WTC11 (cell line): ENCODE measurements around the gene KRCC1. TPM values are rescaled to one million over a fixed set of nuclear protein-coding genes. Genes with fewer than 3 reads are reported as not detected.
A peak's percentile ranks its signal among the peaks of the same experiment; 100 is the strongest.
"Not testable (repeated sequence)": the region's sequence is repeated elsewhere in the genome, so short reads cannot be mapped to it uniquely, and the experiment has no call there.

ENCODE experiments used
- ATAC-seq: fragments of 200-7000 bp; cut with Tn5 transposase; 2 replicates; pipeline ENCODE4 v1.10.0; 2021; ENCODE audit warnings: mild to moderate bottlenecking, moderate library complexity
- CTCF ChIA-PET: fragments of 300-600 bp; sonication (Branson Sonifier 250); formaldehyde crosslinking; loops from one replicate; lab custom pipeline; 2021; ENCODE audit warnings: antibody characterized with exemption; lab: Charles Lee
- POLR2A ChIA-PET: fragments of 350-600 bp; sonication (Branson Sonifier 250); formaldehyde crosslinking; loops from one replicate; lab custom pipeline; 2021; ENCODE audit warnings: antibody characterized with exemption; lab: Charles Lee
- DNase-seq: peaks from one replicate; pipeline ENCODE4 v3.0.0; 2021; ENCODE audit warnings: low spot score
- H3K27ac Mint-ChIP-seq: 2 replicates; pipeline ENCODE4 v1.8.0; 2021; ENCODE audit warnings: mixed read lengths
- H3K27me3 Mint-ChIP-seq: 2 replicates; pipeline ENCODE4 v1.8.0; 2021; ENCODE audit warnings: low read depth, mild to moderate bottlenecking, moderate library complexity, mixed read lengths
- H3K36me3 Mint-ChIP-seq: 2 replicates; pipeline ENCODE4 v1.8.0; 2021; ENCODE audit warnings: mixed read lengths
- H3K4me1 Mint-ChIP-seq: 2 replicates; pipeline ENCODE4 v1.8.0; 2022; ENCODE audit warnings: mixed read lengths
- H3K4me3 Mint-ChIP-seq: 2 replicates; pipeline ENCODE4 v1.8.0; 2021; ENCODE audit warnings: mild to moderate bottlenecking, moderate library complexity, mixed read lengths
- H3K9me3 Mint-ChIP-seq: 2 replicates; pipeline ENCODE4 v1.8.0; 2021; ENCODE audit warnings: mixed read lengths
- ATF1 ChIP-seq: sonication (generic); formaldehyde crosslinking; IDR thresholded peaks from 2 replicates; pipeline ENCODE4 v1.8.1; 2023; ENCODE audit warnings: mild to moderate bottlenecking, moderate library complexity, missing genetic modification reagents
- CREB1 ChIP-seq: sonication (generic); formaldehyde crosslinking; IDR thresholded peaks from 2 replicates; pipeline ENCODE4 v1.8.0; 2023; ENCODE audit warnings: mild to moderate bottlenecking, missing genetic modification reagents
- CREM ChIP-seq: sonication (generic); formaldehyde crosslinking; IDR thresholded peaks from 2 replicates; pipeline ENCODE4 v1.8.1; 2022; ENCODE audit warnings: mild to moderate bottlenecking, missing genetic modification reagents, moderate library complexity
- E2F4 ChIP-seq: sonication (generic); formaldehyde crosslinking; IDR thresholded peaks from 2 replicates; pipeline ENCODE4 v1.8.1; 2022; ENCODE audit warnings: low read depth, mild to moderate bottlenecking, moderate library complexity, missing genetic modification reagents, borderline replicate concordance
- ELF4 ChIP-seq: sonication (generic); formaldehyde crosslinking; IDR thresholded peaks from 2 replicates; pipeline ENCODE4 v1.8.1; 2022; ENCODE audit warnings: low read depth, mild to moderate bottlenecking, moderate library complexity, missing genetic modification reagents
- EMX1 ChIP-seq: fragments of 250-450 bp; sonication (Bioruptor Pico); IDR thresholded peaks from 2 replicates; pipeline ENCODE4 v1.8.0; 2021; ENCODE audit warnings: mild to moderate bottlenecking
- FOXJ3 ChIP-seq: sonication (generic); formaldehyde crosslinking; IDR thresholded peaks from 2 replicates; pipeline ENCODE4 v1.9.0; 2021; ENCODE audit warnings: missing genetic modification reagents, mild to moderate bottlenecking, borderline replicate concordance
- GRHL2 ChIP-seq: fragments of 250-450 bp; sonication (Bioruptor Pico); IDR thresholded peaks from 2 replicates; pipeline ENCODE4 v1.8.0; 2022; ENCODE audit warnings: mild to moderate bottlenecking, moderate library complexity; ENCODE audit not compliant: insufficient replicate concordance, severe bottlenecking
- GTF2I ChIP-seq: fragments of 250-450 bp; sonication (Bioruptor Pico); conservative IDR thresholded peaks from 2 replicates; pipeline ENCODE4 v1.4.0; 2021; ENCODE audit warnings: mild to moderate bottlenecking
- HMGA2 ChIP-seq: fragments of 250-450 bp; sonication (Bioruptor Pico); IDR thresholded peaks from 2 replicates; pipeline ENCODE4 v1.4.0; 2021; ENCODE audit warnings: mild to moderate bottlenecking, moderate library complexity
- JUN ChIP-seq: sonication (generic); formaldehyde crosslinking; IDR thresholded peaks from 2 replicates; pipeline ENCODE4 v1.8.0; 2023; ENCODE audit warnings: mild to moderate bottlenecking, missing genetic modification reagents
- MLX ChIP-seq: sonication (generic); formaldehyde crosslinking; IDR thresholded peaks from 2 replicates; pipeline ENCODE4 v1.8.1; 2023; ENCODE audit warnings: mild to moderate bottlenecking, missing genetic modification reagents, moderate library complexity
- NR1H2 ChIP-seq: sonication (generic); formaldehyde crosslinking; IDR thresholded peaks from 2 replicates; pipeline ENCODE4 v1.9.0; 2021; ENCODE audit warnings: mild to moderate bottlenecking, moderate library complexity, missing genetic modification reagents
- NR2C2 ChIP-seq: sonication (generic); formaldehyde crosslinking; IDR thresholded peaks from 2 replicates; pipeline ENCODE4 v1.8.0; 2022; ENCODE audit warnings: mild to moderate bottlenecking, missing genetic modification reagents
- OVOL2 ChIP-seq: fragments of 250-450 bp; sonication (Bioruptor Pico); IDR thresholded peaks from 2 replicates; pipeline ENCODE4 v1.9.0; 2021; ENCODE audit warnings: mild to moderate bottlenecking, borderline replicate concordance
- RELA ChIP-seq: sonication (generic); formaldehyde crosslinking; IDR thresholded peaks from 2 replicates; pipeline ENCODE4 v1.8.1; 2022; ENCODE audit warnings: missing genetic modification reagents, mild to moderate bottlenecking, borderline replicate concordance
- SOX15 ChIP-seq: fragments of 250-450 bp; sonication (Bioruptor Pico); IDR thresholded peaks from 2 replicates; pipeline ENCODE4 v1.9.0; 2021; ENCODE audit warnings: mild to moderate bottlenecking
- TEAD1 ChIP-seq: sonication (generic); formaldehyde crosslinking; IDR thresholded peaks from 2 replicates; pipeline ENCODE4 v1.8.0; 2022; ENCODE audit warnings: mild to moderate bottlenecking, missing genetic modification reagents
- ZMAT4 ChIP-seq: fragments of 250-450 bp; sonication (Bioruptor Pico); IDR thresholded peaks from 2 replicates; pipeline ENCODE4 v1.9.0; 2021; ENCODE audit warnings: mild to moderate bottlenecking
- ZNF138 ChIP-seq: sonication (generic); formaldehyde crosslinking; conservative IDR thresholded peaks from 2 replicates; pipeline ENCODE4 v1.8.1; 2022; ENCODE audit warnings: mild to moderate bottlenecking, moderate library complexity, missing genetic modification reagents
- ZNF317 ChIP-seq: sonication (generic); formaldehyde crosslinking; IDR thresholded peaks from 2 replicates; pipeline ENCODE4 v1.8.1; 2023; ENCODE audit warnings: low read depth, mild to moderate bottlenecking, moderate library complexity, missing genetic modification reagents, borderline replicate concordance
- ZNF396 ChIP-seq: fragments of 250-450 bp; sonication (Bioruptor Pico); IDR thresholded peaks from 2 replicates; pipeline ENCODE4 v1.8.0; 2021; ENCODE audit warnings: mild to moderate bottlenecking, moderate library complexity, borderline replicate concordance
- total RNA-seq: library from RNA; stranded (reverse); gene quantifications from 3 replicates; pipeline ENCODE4 v1.2.3, GENCODE V29; 2021
- TF ChIP-seq, protein P1 (sequence below): fragments of 250-450 bp; sonication (Bioruptor Pico); IDR thresholded peaks from 2 replicates; pipeline ENCODE4 v1.9.0; 2021; ENCODE audit warnings: moderate library complexity, mild to moderate bottlenecking, inconsistent platforms, borderline replicate concordance
- TF ChIP-seq, protein P2 (sequence below): sonication (generic); formaldehyde crosslinking; conservative IDR thresholded peaks from 2 replicates; pipeline ENCODE4 v1.8.1; 2023; ENCODE audit warnings: mild to moderate bottlenecking, low read depth, missing genetic modification reagents, moderate library complexity

The KRCC1 gene
- total RNA-seq, 1 experiment from 2014 or later = 7.6 TPM

- H3K27me3 Mint-ChIP-seq = no peaks in the 10 kb centered on the region
- CTCF ChIA-PET = interaction anchor here (1.2 kb wide), 1 partner anchor 11 kb away, joined by 6 read pairs; no protein-coding TSS in a partner anchor
- peaks cover 14% of the 10 kb centered on the region for H3K4me1 Mint-ChIP-seq
- H3K4me3 Mint-ChIP-seq = no peak overlapping the region
- DNase-seq = no peak
- H3K9me3 Mint-ChIP-seq = no peaks in the 10 kb centered on the region
- ATAC-seq = no peak
- no peak for TF ChIP-seq ZMAT4 (CRISPR knock-in tag)
- no peak for TF ChIP-seq ZNF396 (CRISPR knock-in tag)
- TF ChIP-seq ATF1 (CRISPR knock-in tag) = no peak
- TF ChIP-seq, protein P1, sequence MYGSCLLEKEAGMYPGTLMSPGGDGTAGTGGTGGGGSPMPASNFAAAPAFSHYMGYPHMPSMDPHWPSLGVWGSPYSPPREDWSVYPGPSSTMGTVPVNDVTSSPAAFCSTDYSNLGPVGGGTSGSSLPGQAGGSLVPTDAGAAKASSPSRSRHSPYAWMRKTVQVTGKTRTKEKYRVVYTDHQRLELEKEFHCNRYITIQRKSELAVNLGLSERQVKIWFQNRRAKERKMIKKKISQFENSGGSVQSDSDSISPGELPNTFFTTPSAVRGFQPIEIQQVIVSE = no peak
- no peak for TF ChIP-seq MLX
- TF ChIP-seq GRHL2 = no peak
- no peak for TF ChIP-seq ZNF317
- TF ChIP-seq NR2C2 (CRISPR knock-in tag) = no peak
- no peak for TF ChIP-seq E2F4 (CRISPR knock-in tag)
- no peak for TF ChIP-seq FOXJ3
- TF ChIP-seq TEAD1 (CRISPR knock-in tag) = no peak
- TF ChIP-seq, protein P2, sequence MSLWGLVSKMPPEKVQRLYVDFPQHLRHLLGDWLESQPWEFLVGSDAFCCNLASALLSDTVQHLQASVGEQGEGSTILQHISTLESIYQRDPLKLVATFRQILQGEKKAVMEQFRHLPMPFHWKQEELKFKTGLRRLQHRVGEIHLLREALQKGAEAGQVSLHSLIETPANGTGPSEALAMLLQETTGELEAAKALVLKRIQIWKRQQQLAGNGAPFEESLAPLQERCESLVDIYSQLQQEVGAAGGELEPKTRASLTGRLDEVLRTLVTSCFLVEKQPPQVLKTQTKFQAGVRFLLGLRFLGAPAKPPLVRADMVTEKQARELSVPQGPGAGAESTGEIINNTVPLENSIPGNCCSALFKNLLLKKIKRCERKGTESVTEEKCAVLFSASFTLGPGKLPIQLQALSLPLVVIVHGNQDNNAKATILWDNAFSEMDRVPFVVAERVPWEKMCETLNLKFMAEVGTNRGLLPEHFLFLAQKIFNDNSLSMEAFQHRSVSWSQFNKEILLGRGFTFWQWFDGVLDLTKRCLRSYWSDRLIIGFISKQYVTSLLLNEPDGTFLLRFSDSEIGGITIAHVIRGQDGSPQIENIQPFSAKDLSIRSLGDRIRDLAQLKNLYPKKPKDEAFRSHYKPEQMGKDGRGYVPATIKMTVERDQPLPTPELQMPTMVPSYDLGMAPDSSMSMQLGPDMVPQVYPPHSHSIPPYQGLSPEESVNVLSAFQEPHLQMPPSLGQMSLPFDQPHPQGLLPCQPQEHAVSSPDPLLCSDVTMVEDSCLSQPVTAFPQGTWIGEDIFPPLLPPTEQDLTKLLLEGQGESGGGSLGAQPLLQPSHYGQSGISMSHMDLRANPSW (CRISPR knock-in tag) = no peak
- TF ChIP-seq ELF4 (CRISPR knock-in tag) = no peak
- no peak for TF ChIP-seq OVOL2
- TF ChIP-seq JUN = no peak
- no peak for TF ChIP-seq GTF2I (CRISPR knock-in tag)
- no peak for TF ChIP-seq EMX1 (CRISPR knock-in tag)
- TF ChIP-seq ZNF138 (CRISPR knock-in tag) = no peak
- no peak for TF ChIP-seq SOX15 (CRISPR knock-in tag)
- no peak for TF ChIP-seq CREB1 (CRISPR knock-in tag)
- TF ChIP-seq, all 79 proteins: peak for 0
- 0 out of 2 replicates have a peak overlapping the region, but pooled peaks have one; percentile 32 for H3K27ac Mint-ChIP-seq
- peaks cover 1% of the 10 kb centered on the region; the same call in 1 of the 2 replicates for H3K36me3 Mint-ChIP-seq
- POLR2A ChIA-PET = no interaction called here
Observed at GRCh38 chr2:88049622-88050021, 6.0 kb downstream of the KRCC1 start.

DNA sequence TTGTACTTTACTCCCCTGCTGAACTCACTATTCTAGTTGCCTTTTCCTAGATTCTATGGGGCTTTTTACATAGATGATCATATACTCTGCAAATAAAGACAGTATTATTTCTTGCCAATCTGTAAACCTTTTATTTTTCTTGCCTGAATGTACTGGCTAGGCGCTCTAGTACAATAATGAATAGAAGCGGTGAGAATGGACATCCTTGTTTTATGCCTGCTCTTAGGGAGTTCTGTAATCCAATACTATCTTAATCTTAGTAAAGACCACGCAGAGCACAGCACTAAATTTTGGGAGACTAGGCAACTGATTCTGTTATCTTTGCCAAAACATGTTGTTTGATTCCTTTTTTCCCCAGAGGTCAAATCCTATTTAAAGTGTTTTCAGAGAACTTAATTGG, 7.0 kb downstream of the KRCC1 start:
- POLR2A ChIA-PET = no interaction called here
- H3K36me3 Mint-ChIP-seq = no peaks in the 10 kb centered on the region
- DNase-seq (no peak), ATAC-seq (no peak)
- H3K27me3 Mint-ChIP-seq = no peaks in the 10 kb centered on the region
- CTCF ChIA-PET = no interaction called here
- H3K4me3 Mint-ChIP-seq = no peak overlapping the region
- no peak overlapping the region for H3K27ac Mint-ChIP-seq
- no peaks in the 10 kb centered on the region for H3K9me3 Mint-ChIP-seq
- H3K4me1 Mint-ChIP-seq = peaks cover 3% of the 10 kb centered on the region
- no peak for TF ChIP-seq CREM (CRISPR knock-in tag)
- no peak for TF ChIP-seq RELA (CRISPR knock-in tag)
- no peak for TF ChIP-seq HMGA2 (CRISPR knock-in tag)
- no peak for TF ChIP-seq NR1H2
- TF ChIP-seq GTF2I (CRISPR knock-in tag) = no peak

GRCh38 chr2:88045561-88045960, 10.0 kb downstream of the KRCC1 start:
- not testable (repeated sequence) for DNase-seq

More at GRCh38 chr2:88045561-88045960, 10.0 kb downstream of the KRCC1 start:
- ATAC-seq, H3K36me3 Mint-ChIP-seq, H3K27ac Mint-ChIP-seq, H3K4me3 Mint-ChIP-seq, H3K27me3 Mint-ChIP-seq, POLR2A ChIA-PET, H3K9me3 Mint-ChIP-seq: not testable (repeated sequence)
- CTCF ChIA-PET = interaction anchor here (1.3 kb wide), 1 partner anchor 15 kb away, joined by 6 read pairs; no protein-coding TSS in a partner anchor
- peaks cover 19% of the 10 kb centered on the region for H3K4me1 Mint-ChIP-seq
